Middle frontal gyrus (tissue), 1 donor: ENCODE data around the gene GON7.
"Not testable (repeated sequence)": the region's sequence is repeated elsewhere in the genome, so short reads cannot be mapped to it uniquely, and the experiment has no call there.

ENCODE experiments used
- DNase-seq: peaks from one replicate; pipeline ENCODE4 v3.0.0-alpha.2; 2015; ENCODE audit warnings: low spot score; ENCODE audit errors: extremely low spot score

GON7 gene

GRCh38 chr14:93200553-93200952, 6.3 kb downstream of the GON7 start:
- no peak for DNase-seq

GRCh38 chr14:93199031-93199430, 7.8 kb downstream of the GON7 start:
- DNase-seq = no peak

DNA sequence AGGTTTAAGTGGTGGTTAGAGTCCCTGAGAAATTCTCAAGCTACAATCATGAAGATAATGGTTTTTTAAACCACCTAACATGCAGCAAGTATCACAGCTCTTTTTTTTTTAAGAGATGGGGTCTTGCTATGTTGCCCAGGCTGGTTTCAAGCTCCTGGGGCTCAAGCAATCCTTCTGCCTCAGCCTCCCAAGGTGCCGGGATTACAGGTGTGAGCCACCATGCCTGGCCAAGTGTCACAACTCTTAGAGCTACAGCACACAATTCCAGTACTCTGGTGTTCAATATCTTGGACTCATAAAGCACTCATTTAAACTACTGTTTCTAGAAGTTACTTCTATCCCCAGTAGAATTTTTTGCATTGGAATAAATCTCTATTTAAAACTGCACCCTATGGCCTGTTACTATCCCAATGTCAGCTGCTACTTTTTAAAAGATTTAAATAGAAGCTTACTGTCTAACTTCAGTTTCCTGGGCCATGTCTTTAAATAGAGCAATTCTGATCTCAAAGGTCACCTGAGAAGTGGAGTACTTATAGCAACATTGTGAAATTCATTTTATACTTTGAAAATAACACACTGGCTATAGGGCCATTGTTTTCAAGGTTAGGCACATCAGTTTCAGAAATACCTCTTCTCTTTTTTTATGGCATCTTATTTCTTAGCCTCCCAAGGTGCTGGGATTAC, 11.4 kb downstream of the GON7 start:
- DNase-seq = no peak

DNA sequence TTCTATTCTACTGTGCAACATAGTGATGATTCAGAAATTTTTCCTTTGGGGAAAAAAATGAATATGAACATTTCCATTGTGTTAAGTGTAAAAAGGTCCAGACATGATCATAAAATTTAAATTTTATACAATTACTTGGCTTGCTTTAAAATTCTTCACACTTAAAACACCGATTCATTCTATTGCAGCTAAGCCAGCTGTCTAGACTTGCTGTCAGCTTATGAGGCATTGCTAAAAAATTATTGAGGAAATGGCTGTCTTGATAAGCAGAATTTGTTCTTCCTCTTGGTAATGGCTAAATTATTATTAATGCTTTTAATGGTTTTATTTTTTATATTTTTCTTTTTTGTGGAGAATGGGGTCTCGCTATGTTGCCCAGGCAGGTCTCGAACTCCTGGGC, 19.9 kb downstream of the GON7 start:
- DNase-seq = no peak

DNA sequence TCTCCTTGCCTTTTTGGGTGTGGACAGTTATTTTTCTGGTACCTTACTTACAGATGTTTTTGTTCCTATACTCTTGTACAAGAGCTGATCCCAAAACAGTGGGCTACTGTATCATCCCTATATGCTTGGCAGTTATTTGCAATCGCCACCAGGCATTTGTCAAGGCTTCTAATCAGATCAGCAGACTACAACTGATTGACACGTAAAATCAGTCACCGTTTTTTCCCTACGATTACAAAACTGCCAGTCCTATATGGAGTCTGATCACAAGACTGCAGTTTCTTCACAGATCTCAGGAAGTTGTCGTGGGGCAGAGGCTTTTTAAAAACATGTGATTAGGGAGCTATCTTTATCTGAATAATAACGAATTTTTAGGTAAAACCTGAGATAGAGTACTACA, 20.4 kb downstream of the GON7 start:
- DNase-seq = no peak

- DNase-seq = no peak
Observed at GRCh38 chr14:93185349-93185720, 21.5 kb downstream of the GON7 start.

DNA sequence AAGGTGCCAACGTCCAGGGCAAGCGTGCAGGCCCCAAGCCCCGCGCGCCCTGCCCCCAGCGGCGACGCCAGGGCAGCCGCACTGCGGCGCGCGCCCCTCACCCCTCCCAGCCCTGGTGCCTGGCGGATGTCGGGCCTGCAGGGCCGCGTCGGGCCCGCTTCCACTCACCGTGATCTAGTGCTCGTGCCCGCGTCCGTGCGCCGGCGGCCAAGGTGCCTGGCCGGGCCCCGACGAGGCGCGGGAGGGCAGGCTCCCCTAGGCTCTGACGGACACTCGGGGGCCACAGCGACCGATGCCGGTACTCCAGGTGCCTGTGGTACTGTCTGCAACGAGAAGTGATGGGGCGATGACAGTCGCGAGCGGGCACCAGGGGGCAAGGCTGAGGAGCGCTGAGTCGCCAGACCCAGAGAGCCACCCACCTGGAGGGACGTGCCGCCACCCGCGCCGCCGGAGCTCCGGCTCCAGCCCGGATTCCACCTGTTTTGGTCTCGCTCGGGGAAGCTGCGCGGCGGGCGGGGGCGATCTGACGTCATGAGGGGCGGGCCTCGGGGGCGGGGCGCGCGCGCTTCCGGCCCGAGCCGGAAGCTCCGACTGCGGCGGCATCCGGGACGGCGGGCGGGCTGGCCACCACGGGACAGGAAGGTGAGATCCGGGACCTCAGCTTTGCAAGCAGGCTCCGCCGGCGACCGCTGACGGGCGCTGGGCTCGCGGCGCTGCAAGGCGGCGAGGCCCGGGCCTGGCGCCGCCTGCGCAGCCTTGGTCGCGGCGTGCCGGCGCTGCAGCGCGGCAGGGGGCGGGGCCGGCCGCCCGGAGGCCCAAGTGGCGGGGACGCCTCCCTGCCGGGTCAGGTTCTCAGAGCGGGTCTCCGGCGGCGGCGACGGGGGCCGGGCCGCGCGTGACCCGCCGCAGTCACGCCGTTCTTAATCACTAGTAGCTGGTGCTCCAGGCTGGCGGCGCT, 22.2 kb downstream of the GON7 start, which contains the start of the genes LYSET and MOAP1:
LYSET (plus strand) TSS at position 927 of the 958 bp plus-strand sequence. CDS start 89 bp downstream, outside the sequence.
MOAP1 (minus strand) TSS at position 507 of the 958 bp plus-strand sequence. CDS start 655 bp downstream, outside the sequence.
- DNase-seq = peak; percentile 63

DNA sequence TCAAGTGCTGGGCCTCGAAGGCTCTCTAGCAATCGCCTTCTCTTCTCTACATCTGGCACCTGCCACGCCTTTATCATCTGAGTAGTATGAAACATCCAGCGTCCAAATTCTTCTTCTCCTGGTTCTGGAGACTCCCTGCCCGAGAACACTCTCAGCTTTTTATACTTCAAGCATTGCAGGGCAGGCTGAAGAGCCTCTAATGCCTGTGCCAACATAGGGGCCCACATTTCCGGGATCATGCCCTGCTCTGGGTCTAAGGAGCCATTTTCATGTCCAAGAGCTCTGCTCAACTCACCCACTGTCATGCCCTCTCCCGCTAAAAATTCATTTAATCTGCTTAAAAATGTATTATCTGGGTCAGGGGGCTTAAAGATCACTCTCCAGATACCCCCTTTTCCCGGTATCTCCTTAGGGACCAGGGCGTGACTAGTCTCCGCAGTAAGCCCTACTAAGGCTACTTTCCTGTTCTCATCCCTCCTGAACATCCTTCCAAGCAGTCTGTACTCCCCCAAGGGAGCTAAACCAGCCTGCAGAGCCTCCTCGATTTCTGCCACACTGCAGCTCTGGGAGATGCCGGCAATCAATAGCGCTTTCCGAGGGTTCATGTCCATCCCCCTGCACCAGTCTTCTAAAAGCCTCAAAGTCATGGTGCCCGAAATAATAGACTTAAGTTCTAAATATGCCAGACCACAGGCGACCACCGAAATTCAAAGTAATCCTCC, 23.1 kb downstream of the GON7 start:
- DNase-seq = no peak

- no peak for DNase-seq
Observed at GRCh38 chr14:93175492-93175891, 31.4 kb downstream of the GON7 start.

- DNase-seq = not testable (repeated sequence)
Observed at GRCh38 chr14:93174731-93175130, 32.1 kb downstream of the GON7 start.

GRCh38 chr14:93173943-93174395, 32.9 kb downstream of the GON7 start:
- DNase-seq = no peak

DNA sequence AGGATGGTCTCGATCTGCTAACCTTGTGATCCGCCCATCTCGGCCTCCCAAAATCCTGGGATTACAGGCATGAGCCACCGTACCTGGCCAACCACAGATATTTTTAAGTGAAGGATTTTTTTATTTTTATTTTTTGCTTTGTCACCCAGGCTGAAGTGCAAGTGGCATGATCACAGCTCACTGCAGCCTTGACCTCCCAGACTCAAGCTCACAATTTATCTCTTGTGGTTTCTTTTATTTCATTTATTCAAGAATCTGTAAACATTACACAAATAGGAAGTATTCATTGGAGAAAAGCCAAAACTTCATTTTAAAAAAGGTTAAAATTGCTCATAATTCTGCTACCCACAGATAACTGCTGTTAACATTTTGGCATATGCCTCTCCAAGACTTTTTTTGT, 35.5 kb downstream of the GON7 start:
- DNase-seq = no peak

DNA sequence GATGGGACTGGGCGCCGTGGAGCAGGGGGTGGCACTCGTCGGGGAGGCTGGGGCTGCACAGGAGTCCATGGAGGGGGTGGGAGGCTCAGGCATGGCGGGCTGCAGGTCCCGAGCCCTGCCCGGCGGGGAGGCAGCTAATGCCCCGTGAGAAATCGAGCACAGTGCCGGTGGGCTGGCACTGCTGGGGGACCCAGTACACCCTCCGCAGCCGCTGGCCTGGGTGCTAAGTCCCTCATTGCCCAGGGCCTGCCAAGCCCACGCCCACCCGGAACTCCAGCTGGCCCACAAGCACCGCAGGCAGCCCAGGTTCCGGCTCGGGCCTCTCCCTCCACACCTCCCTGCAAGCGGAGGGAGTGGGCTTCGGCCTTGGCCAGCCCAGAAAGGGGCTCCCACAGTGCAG, 36.7 kb downstream of the GON7 start:
- not testable (repeated sequence) for DNase-seq

GRCh38 chr14:93169619-93170018, 37.2 kb downstream of the GON7 start:
- DNase-seq = not testable (repeated sequence)

DNA sequence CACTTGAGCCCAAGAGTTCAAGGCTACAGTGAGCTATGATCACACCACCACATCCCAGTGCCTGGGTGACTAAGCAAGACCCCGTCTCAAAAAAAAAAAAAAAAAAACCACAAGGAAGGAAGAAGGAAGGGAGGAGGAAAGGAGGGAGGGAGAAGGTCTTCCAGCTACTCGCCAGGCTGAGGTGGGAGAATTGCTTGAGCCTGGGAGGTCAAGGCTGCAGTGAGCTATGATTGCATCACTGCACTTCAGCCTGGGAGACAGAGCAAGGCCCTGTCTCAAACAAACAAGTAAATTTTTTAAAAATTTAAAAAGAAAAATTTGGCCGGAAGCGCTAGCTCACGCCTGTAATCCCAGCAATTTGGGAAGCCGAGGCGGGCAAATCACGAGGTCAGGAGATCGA, 38.3 kb downstream of the GON7 start:
- not testable (repeated sequence) for DNase-seq

DNA sequence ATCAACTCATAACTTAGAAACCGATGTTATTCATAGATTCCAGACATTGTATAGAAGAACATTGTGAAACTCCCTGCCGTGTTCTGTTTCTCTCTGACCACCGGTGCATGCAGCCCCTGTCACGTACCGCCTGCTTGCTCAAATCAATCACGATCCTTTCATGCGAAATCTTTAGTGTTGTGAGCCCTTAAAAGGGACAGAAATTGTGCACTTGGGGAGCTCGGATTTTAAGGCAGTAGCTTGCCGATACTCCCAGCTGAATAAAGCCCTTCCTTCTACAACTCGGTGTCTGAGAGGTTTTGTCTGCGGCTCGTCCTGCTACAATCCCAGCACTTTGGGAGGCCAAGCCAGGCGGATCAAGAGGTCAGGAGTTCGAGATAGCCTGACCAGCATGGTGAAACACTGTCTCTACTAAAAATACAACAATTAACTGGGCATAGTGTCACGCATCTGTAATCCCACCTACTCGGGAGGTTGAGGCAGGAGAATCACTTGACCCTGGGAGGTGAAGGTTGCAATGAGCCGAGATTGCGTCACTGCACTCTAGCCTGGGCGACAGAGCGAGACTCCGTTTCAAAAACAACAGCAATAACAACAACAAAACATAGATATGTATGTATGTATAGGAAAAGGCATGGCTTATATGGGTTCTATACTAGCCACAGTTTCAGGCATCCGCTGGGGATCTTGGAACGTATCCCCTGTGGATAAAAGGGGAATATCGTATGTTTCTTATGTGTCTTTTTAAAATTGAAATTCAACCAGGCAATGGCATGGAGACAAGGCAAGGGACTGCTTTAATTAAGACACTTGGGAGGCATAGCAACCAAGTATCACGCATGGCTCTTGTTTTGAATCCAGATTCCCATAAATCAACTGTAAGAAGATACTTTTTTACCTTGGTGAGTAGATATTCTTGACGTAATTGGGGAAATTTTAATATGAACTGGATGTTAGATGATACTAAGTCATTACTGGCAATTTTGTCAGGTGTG, 41.3 kb downstream of the GON7 start:
- not testable (repeated sequence) for DNase-seq

DNA sequence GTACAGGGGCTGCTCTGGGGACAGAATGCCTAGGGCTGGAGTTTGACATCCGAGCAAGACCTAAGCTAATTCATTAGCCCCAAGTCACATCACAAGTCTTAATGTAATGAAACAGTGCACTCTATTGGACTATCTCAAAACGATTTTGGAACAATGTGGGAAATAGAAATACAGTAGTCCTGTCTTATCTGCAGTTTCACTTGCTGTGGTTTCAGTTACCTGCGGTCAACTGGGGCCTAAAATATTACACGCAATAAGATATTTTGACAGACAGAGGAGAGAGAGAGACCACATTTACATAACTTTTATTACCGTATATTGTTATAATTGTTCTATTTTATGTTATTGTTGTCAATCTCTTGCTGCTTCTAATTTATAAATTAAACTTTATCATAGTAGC, 43.3 kb downstream of the GON7 start:
- DNase-seq = no peak

- no peak for DNase-seq
Observed at GRCh38 chr14:93161411-93161940, 45.4 kb downstream of the GON7 start.

DNA sequence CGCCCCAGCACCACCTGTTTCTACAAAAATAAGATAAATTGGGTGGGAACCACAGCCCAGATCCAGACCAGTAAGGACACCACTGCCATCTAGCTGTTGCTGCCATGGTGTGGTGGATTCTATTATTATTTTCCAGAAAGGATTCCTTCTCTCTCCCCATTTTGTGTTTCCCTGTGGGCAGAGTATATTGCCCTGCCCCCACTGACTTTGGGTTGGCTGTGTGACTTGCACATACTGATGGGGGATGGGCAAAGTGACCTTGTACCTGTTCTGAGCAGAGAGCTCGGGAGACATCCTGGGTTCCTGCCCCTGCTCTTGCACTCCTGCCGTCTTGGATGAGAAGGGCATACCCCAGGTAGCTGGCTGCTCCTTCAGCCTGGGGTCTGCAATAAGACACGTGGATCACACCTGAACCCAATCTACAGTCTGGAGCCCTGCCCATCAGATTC, 46.5 kb downstream of the GON7 start:
- no peak for DNase-seq
